ENCODE results near the gene CDADC1.
"Not testable (repeated sequence)": the region's sequence is repeated elsewhere in the genome, so short reads cannot be mapped to it uniquely, and the experiment has no call there.

The CDADC1 gene

DNA sequence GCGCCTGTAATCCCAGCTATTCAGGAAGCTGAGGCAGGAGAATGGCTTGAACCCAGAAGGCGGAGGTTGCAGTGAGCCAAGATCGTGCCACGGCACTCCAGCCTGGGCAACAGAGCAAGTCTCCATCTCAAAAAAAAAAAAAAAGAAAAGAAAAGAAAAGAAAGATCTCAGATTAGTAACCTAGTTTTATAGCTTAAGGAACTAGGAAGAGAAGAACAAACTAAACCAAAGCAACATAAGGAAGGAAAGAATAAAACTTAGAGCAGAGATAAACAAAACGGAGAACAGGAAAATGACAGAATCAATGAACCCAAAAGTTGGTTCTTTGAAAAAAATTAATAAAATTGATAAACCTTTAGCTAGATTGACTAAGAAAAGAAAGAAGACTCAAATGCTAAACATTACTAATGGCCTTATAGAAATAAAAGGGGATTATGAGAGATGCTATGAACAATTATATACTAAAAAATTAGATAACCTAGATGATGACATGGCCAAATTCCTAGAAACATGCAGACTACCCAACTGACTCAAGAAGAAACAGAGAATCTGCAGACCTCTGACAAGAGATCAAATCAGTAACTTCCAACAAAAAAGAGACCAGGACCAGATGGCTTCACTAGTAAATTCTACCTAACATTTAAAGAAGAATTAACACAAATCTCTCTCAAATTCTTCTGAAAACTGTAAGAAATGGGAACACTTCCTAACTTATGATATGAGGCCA, 68.2 kb downstream of the CDADC1 start:
- DNase-seq = no peak

DNA sequence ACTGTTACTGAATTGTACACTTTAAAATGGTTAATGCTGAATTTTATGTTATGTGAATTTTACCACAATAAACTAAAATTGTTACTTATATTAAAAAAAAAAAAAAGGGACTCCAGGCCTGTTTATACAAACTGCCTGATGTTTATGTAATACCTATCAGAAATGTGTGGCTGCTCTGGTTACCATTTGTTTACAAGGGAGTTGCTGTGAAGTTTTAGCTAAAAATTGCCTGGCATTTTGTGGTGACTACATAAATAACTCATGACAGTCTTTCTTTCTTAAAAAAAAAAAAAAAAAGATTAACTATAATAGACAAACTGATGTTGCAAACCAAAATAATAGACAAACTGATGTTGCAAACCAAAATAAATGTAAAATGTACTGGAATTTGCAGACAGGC, 71.8 kb downstream of the CDADC1 start:
- DNase-seq = peak; percentile 33

DNA sequence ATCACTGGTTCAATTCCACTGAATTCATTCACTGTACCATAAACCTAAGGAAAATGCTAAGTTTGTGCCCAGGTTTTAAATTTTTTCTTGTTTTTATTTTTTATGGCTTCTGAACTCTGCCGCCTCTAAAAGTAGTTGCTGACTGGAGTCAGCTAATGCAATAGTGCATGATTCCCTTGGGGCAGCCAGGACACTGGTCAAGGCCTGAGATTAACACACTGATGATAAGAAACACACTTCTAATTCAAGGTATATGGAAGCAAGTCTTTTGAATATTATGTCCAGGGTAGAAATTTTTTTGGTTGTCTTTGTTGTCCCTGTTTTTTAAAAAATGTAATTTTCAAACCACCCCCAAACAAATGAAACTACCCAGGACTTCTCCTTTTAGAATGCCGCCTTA, 72.2 kb downstream of the CDADC1 start:
- DNase-seq = no peak

DNA sequence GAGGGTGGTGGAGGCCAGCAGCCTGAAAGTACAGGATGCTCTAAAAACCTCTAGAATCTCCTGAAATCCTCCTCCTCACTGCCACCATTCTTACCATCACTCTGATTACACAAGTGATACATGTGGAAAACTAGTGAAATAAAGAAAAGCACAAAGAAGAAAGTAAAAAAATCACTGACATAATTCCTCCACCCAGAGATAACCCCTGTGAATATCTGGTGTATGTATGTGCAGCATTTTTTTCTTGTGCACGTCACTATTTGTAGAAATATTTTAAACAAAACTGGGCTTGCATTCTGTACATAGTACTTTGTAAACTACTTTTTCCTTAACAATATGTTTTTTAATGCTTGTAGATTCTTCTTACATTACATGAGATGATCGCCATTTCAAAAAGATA, 73.2 kb downstream of the CDADC1 start:
- no peak for DNase-seq

DNA sequence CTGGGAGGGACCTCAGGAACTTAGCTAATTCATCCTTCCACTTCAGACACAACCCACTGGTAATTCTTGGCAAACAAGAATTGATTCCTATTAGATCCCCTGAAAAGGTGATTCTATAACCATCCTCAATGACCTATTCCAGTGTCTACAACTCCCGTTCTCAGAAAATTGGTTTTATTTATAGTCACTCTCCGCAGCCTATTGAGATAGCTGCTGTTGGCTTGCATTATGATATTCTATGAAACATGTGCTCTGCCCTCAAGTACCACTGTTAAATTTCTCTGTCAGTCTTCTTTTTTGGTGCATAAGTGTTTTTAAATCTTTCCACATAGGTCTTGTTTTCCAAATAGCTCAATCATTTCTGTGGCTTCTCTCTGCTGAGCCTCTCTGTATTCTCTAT, 75.0 kb downstream of the CDADC1 start:
- DNase-seq = no peak

DNA sequence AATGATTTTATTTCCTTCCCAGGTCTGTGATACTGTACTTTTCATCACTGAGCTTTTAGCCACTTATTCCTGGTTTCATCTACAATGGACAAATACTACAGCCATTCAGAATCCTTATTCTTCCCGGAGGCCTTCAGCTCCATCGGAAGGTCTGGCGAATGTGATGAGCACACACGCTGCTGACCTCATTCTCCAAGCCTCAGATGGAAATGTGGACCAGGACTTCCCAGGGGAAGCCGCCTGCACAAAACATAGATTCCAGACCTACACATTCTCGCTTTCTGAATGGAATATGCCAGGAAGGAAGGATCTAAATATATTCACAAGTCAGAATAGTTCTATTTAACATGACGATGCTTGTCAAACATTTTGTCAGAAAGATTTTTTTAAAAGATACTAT, 75.6 kb downstream of the CDADC1 start:
- DNase-seq = no peak

DNA sequence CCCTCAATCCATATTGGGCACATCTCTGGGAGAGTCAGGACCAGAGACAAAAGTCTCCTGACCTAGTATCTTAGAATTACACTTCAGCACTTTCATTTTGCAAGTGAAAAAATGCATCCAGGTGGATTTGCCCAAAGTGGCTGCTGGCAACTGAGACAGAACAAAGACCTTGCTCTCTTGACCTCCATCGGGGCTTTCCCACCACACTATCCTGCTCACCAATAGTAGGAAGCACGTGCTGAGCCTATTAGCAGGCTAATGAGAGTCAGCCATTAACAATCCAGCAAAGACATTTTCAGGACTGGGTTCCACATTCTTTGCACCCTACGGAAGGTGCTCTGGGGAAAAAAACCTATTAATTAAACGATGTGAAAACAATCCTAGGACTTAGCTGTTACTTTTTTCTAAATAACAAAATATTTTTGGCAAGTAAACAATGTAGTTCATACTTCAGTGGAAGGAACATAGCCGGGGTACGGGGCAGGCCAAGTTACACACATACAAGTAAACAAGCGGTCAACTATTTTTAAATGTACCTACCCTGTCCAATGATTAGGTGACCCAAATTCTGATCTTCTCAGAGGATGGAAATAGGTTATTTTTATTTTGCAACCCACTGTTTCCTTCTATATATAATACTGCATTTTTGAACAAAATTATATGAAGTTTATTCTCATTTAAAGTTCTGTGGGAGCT, 78.6 kb downstream of the CDADC1 start:
- no peak for DNase-seq

DNA sequence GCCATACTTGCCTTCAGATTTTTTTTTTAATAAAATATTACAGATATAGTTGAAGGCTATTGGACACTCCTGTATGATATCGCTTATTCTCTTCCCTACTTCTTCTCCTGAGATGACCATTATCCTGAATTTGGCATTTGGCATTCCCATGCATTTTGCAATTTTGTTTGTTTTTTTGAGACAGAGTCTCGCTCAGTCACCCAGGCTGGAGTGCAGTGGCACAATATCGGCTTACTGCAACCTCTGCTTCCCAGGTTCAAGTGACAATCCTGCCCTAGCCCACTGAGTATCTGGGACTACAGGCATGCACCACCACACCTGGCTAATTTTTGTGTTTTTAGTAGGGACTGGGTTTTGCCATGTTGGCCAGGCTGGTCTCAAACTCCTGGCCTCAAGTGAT, 79.4 kb downstream of the CDADC1 start:
- not testable (repeated sequence) for DNase-seq

DNA sequence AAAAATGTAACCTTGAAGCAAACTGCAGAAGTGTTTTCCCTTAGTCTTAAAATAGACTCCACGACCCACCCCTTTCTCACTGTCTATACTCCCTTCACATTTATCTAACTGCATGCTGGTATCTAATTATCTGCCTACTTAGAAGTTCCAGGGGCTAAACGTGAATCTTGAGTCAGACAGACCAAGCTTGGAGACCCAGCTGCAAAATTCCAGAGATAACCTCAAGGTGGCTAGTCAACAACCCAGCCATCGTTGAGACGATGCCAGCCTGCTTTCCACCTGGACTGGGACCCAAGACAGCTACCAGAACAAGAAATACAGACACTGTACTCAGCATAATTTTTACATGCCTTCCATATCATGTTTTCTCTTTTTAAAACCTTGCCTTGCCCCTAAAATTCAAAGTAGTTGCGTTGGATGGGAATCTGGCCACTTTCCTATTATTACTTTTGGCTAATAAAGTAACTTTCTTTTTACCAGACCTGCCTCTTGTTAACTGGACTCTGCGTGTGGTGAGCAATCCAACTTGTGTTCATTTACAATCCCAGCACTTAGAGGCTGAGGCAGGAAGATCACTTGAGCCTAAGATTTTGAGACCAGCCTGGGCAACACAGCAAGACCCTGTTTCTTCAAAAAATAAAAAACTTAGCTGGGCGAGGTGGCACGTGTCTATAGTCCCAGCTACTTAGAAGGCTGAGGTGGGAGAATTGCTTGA, 82.3 kb downstream of the CDADC1 start:
- no peak for DNase-seq

DNA sequence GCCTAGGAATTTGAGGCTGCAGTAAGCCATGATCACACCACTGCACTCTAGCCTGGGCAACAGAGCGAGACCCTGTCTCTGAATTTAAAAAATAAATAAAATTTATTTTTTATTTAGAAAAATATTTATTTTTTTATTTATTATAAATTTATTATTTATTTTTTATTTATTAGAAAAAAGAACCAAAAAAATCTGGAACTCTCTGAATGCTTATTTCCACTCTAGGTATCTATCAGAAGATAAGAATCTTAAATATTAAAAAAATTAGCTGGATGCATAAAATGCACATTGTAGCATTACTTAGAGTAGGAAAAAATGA, 82.8 kb downstream of the CDADC1 start:
- no peak for DNase-seq

DNA sequence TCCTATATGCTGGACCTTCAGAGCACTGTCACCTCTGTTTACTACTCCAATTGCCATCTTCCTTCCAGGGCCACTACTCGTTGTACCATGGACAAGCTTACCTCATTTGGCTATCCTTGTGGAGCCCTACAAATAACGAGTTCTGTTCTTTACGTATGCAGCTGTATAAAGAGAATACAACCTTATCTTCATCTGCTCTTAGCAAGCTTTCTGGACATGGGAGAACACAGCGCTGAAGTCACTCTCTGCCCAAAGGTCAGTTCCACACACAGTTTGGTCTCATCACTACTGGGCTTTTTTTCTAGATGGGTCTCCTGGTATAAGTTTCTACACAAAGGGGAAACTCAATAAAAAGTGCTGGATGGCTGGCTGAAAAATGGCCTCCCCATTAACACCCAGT, 88.9 kb downstream of the CDADC1 start:
- no peak for DNase-seq

DNA sequence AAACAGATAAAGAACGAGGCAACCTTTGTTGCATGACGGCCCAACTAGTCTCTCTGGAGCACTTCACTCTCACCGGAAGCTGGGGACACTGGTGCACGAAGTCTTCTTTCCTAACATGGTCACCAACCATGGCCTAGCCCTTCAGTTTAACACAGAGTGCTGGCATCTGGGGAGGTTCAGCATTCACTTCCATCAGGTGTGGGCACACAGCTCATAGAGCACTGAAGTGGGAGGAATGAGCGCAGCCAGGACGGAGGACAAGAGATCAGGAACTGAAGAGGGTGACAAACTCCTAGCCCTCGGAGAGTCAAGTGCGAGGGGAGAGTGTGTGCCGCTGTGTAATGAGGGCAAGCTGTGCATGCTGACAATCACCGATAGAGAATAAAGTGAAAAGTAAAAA, 92.4 kb downstream of the CDADC1 start:
- DNase-seq = no peak

DNA sequence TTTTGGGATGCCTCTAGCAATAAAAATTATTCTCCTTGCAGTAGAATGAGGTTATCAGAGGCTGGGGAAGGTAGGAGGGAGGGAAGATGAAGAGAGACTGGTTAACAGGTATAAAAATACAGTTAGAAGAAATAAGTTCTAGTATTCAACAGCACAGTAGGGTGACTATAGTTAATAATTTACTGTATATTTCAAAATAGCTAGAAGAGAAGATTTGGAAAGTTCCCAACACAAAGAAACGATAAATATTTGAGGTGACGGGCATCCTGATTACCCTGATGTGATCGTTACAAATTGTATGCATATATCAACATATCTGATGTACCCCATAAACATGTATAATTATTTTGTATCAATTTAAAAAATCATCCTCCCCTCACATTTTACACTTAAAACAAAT, 93.8 kb downstream of the CDADC1 start:
- no peak for DNase-seq

DNA sequence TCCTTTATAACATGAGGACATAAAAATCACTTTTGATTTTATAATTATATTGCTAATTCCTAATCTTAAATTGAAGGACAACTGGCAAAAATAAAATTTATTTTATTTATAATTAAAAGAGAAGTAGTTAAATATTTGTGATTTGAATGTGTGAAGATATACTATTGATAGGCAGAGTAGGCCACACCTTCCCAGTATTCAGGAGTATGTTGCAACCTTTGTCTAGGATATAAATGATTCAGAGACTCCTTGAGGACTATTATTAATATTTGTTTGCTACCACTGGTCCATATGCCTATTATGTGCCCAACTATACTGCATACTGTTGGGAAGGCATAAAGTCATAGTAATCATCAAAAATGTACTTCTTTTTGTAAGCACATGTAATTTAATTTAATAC, 94.2 kb downstream of the CDADC1 start:
- DNase-seq = no peak

DNA sequence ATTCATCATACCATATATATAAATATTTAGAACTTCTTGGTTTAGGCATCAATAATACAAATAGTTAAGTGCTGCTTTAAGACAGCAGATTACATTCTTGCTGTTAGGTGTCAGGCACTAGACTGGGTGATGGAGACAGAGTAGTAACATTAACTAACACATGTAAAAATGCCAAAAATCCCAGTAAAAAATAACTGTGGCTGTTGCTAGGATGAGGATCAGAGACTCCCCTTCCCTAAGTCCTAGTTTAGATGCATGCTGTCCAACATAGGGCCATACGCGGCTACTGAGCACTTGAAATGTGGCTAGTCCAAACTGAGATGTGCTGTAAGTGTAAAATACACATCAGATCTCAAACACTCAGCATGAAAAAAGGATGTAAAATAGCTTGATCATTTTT, 94.7 kb downstream of the CDADC1 start:
- DNase-seq = peak; percentile 32
